ENCODE data around the gene FLII. TPM values are rescaled to one million over a fixed set of nuclear protein-coding genes. Genes with fewer than 3 reads are reported as not detected.

FLII gene
- 371 and 453 TPM in 2 replicates for total RNA-seq

GRCh38 chr17:18258356-18259038 lies at the start of gene FLII:
TSS of gene FLII (minus strand) at chr17:18258738. CDS start at chr17:18258690, 48 bp downstream.

GRCh38 chr17:18260332-18261145 lies 2.0 kb upstream of the FLII start, which contains the start of gene MIEF2:
TSS of gene MIEF2 (plus strand) at chr17:18260662. CDS start at chr17:18262721, 2,059 bp downstream.

GRCh38 chr17:18225121-18225641 lies 33.4 kb downstream of the FLII start, which contains the start of gene LLGL1:
TSS of gene LLGL1 (plus strand) at chr17:18225635. CDS start at chr17:18225683, 48 bp downstream.

Other genes starting within 250 kb of the FLII start
- 15.1 and 18.0 TPM in 2 replicates for gene ATPAF2, start 219.6 kb downstream of the FLII start, total RNA-seq
- 7.1 and 12.6 TPM in 2 replicates for gene GID4, start 219.3 kb downstream of the FLII start, total RNA-seq
- 43.3 and 47.6 TPM in 2 replicates for gene DRG2, start 170.8 kb downstream of the FLII start, total RNA-seq
- gene MYO15A, start 150.0 kb downstream of the FLII start, total RNA-seq = 2.2 and 3.6 TPM in 2 replicates
- gene ALKBH5, start 74.9 kb downstream of the FLII start, total RNA-seq = 95.6 and 148 TPM in 2 replicates
- gene LLGL1, start 33.1 kb downstream of the FLII start, total RNA-seq = 46.8 and 65.0 TPM in 2 replicates
- 21.3 and 30.5 TPM in 2 replicates for gene MIEF2, start 1.9 kb upstream of the FLII start, total RNA-seq
- 18.5 and 29.5 TPM in 2 replicates for gene TOP3A, start 56.3 kb upstream of the FLII start, total RNA-seq
- 18.5 and 27.1 TPM in 2 replicates for gene SMCR8, start 56.6 kb upstream of the FLII start, total RNA-seq
- gene SHMT1, start 104.8 kb upstream of the FLII start, total RNA-seq = 7.4 and 19.9 TPM in 2 replicates
- gene EVPLL, start 119.0 kb upstream of the FLII start, total RNA-seq = not detected in 2 replicates
- gene LGALS9C, start 218.1 kb upstream of the FLII start, total RNA-seq = not detected in 2 replicates